ENCODE results near the gene PTTG2.

PTTG2 gene

DNA sequence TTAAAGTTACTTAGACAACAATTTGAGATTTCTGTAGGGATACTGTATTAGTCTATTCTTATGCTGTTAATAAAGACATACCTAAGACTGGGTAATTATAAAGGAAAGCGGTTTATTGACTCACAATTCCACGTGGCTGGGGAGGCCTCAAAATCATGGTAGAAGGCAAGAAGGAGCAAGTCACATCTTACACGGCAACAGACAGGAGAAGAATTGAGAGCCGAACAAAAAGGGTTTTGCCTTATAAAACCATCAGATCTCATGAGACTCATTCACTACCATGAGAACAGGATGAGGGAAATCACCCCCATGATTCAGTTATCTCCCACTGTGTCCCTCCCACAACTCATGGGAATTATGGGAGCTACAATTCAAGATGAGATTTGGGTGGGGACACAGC is 11.0 kb downstream of the PTTG2 start:
- TF ChIP-seq GATA2 (IDR thresholded peaks at IDR 0.05; ENCODE audit: low read depth, low read length) (no peak), GATA3 (IDR thresholded peaks at IDR 0.05; ENCODE audit: low read depth, low read length) (no peak)

DNA sequence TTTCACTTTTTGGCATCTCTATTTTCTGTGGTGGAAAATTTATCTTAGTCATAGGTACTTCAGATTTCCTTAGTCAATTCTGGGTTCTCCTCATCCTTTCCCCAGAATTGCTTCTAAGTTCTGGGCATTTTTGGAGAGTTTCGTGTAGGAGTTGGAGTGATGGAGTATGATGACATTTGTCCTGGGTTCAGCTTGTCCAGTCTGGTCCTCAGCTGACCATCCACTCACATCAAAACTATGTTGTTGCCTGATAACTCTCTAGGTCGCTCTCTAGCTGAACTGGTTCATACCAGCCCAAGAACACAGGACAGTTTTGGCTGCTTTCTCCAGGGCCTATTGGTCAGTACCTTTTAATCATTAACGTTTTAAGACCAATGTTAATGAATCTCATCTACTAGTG is 13.2 kb downstream of the PTTG2 start:
- TF ChIP-seq GATA3 (IDR thresholded peaks at IDR 0.05; ENCODE audit: low read depth, low read length) = no peak
- TF ChIP-seq GATA2 (IDR thresholded peaks at IDR 0.05; ENCODE audit: low read depth, low read length) = no peak

DNA sequence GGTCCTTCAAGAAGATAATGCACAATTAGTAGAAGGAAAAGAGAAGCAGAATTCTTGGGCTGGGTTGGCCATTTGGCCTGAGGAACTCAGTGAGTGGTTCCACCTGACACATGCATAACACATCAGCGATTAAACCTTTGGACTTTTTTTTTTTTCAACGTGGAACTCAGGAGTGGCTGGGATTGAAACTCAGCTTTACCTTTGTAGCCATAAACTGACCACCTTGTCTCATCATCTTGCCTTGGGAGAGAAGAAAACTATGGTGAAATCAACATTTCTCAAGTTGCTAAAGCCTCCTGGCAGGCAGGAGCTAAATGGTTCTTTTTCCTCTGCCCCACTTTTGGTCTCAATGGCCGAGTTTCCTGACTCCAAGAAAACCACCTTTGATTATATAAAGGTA is 16.3 kb downstream of the PTTG2 start:
- TF ChIP-seq GATA3 (IDR thresholded peaks at IDR 0.05; ENCODE audit: low read depth, low read length) (no peak), GATA2 (IDR thresholded peaks at IDR 0.05; ENCODE audit: low read depth, low read length) (no peak)

DNA sequence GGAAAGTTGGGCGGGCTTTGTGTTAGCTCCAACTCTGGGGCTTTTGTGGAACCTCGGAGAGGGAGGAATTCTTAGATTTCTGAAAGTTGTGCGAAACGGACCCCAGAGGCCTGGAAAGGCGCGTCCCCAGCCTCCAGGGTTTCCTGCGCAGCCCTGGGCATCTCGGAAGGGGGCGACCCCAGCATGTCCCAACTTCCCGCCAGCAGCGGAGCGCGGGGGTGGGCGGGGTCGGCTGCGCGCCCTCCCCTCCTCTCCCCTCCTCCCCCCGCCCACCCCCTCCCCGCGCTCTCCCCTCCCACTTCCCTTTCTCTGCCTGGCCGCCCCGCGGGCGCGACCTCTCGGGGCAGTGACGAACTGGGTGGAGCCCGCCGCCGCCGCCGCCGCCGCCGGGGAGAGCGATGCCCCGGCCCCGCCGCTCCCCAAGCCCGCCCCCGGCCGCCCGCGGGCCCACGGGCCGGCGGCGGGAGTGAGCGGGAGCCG is 16.8 kb downstream of the PTTG2 start:
- TF ChIP-seq GATA2 (IDR thresholded peaks at IDR 0.05; ENCODE audit: low read depth, low read length) = no peak
- TF ChIP-seq GATA3 (IDR thresholded peaks at IDR 0.05; ENCODE audit: low read depth, low read length) = no peak

DNA sequence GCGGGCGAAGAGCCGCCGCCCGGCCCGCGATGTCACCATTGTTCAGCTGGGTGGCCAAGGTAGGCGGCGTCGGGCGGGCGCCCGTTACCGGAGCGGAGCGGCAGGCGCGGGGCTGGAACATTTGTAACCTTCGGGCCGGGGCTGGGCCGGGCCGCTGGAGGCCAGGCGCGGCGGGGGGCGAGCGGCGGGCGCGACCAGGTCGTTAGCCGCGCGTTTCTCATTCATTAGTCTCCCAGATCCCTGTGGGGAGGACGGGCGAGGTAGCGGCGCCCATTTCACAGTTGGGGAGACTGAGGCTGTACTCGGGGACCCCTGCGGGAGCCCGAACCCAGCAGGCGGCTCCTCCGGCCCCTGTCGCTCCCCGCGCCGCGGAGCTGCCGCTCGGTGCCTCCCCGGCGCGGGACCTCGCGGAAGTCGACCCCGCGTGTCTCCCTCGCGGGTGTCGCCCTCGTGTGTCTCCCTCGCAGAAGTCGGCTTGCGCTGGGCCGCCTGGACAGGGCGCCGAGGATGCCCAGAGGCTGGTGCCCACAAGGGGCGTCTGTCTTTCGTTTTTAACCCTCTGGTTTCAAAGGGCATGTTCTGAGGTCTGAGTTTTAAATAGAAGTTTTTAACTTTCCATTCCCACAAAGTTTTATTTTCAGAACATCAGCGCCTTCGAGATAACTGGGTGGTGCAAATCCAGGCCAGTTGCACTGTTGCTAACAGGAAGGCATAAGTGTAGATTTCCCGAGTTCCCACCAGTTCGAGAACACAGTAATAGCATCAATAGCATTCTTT is 17.5 kb downstream of the PTTG2 start:
- TF ChIP-seq GATA2 (IDR thresholded peaks at IDR 0.05; ENCODE audit: low read depth, low read length) (no peak), GATA3 (IDR thresholded peaks at IDR 0.05; ENCODE audit: low read depth, low read length) (no peak)

DNA sequence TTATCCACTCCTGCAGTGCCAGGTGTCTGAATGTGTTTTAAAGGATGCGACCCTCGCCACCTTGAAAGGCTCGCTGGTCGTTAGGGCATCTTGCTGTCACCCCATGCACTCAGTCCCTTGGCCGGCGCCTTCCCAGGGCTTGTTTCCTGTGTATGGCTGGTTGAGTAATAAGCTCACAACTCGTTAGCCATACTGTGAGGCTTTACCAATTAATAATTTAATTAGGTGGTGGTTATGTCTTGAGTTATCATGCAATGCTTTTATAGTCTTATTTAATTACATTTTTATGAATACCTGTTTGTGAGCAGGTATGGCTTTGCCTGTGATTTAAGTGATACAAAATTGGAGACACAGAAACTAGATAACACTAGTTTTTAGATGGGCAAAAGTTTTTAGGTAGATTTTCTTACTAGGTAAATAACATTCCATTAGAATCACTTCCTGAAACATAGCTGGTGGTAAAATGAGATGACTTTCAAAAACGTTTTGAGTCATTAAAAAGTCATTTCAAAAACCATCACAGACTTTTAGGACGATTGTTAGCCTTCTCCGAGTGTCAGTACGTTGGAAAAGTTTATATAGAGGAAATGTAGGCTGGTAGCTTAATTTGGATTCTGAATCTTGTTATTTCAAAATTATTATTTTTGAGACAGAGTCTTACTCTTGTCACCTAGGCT is 18.2 kb downstream of the PTTG2 start:
- TF ChIP-seq GATA2 (IDR thresholded peaks at IDR 0.05; ENCODE audit: low read depth, low read length) = no peak
- no peak for TF ChIP-seq GATA3 (IDR thresholded peaks at IDR 0.05; ENCODE audit: low read depth, low read length)

DNA sequence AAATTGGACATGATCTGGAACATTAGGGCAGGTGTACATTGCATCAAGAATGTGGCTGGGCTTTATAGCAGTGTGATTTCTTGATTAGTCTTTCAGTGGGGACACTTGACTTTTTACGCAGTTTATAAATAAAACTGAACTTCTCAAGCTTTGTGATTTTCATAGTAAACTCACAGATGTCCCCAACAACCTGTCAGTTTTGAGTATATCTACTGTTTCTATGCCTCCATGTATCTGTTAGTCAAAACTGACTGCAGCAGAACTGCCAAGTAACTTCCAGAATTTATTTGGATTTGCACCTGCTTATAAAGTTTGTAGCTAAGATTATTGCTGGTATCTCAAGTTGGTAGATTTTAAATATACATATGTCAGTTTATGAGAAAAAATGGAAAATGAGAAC is 20.0 kb downstream of the PTTG2 start:
- TF ChIP-seq GATA2 (IDR thresholded peaks at IDR 0.05; ENCODE audit: low read depth, low read length) = no peak
- no peak for TF ChIP-seq GATA3 (IDR thresholded peaks at IDR 0.05; ENCODE audit: low read depth, low read length)

DNA sequence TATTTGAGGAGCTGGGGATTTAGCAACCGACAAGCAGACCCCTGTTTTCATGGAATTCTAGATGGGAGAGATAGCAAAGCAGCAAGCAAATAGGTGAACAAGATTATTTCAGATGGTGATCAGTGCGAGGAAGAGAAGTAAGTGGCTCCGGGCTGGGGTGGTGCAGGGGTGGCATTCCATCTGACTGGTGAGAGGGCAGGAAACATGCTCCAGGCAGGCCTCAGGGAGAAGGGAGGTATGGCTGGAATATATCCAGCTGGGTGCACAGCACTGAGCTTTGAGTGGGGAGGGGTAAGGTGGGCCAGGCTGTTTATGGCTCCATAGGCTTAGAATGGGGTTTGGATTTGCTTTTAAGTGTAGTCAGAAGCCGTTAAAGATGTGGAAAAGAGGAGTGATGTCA is 21.2 kb downstream of the PTTG2 start:
- no peak for TF ChIP-seq GATA2 (IDR thresholded peaks at IDR 0.05; ENCODE audit: low read depth, low read length)
- no peak for TF ChIP-seq GATA3 (IDR thresholded peaks at IDR 0.05; ENCODE audit: low read depth, low read length)

DNA sequence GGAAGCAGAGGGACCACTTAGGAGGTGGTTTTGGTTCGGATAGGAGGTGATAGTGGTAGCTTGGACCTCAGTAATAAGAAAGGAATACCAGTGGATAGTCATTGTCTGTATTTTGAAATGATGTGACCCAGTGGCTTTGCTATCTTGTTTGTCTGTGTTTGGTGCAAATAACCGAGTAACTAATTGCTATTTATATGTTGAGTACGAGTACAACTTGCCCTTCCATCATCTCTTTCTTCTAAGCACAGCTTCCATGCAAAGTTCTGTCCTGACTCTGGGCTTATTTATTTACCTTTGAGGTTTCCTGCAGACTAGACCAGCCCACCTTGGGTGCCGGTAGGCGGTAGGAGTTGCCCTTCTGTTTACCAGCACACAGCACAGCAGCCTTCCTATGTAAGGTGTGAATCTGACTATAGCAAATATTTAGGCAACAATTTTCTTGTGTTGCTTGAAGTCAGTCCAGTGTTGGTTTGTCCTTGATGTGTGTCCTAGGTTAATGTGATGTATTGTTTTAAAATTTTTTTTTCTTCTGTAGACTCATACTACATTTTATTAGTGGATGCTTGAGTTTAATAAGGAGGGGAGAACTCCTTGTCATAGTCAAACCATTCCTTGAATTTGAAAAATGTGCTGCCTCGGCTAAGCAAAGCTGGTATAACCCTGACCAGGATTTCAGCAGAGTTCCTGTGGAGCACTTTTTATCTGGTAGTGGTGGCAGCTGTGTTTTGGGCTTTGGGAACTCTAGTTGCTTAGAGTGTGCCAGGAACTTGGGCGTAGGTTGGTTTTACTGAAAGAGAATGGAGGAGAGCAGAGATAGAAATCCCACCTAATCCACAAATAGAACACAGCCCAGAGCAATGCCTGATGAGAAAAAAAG is 21.9 kb downstream of the PTTG2 start:
- TF ChIP-seq GATA2 (IDR thresholded peaks at IDR 0.05; ENCODE audit: low read depth, low read length) = no peak
- TF ChIP-seq GATA3 (IDR thresholded peaks at IDR 0.05; ENCODE audit: low read depth, low read length) = no peak

DNA sequence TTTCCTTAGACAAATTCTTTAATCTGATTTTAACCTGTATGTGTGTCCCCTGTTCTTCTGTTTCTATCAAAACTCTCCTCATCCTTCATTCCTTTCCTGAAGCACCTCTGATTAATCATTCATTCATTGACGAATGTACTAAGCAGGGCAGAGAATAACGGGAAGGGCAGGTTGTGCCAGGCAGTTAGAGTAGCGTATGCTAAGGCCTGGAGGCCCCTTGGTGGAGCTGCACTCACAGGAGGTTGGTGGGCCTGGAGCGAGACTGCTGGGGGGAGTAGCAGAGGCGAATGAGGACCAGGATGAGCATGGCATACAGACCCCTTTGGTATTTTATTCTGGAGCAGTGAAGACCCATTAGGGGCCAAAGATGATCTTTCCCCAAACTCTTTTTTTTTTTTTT is 22.5 kb downstream of the PTTG2 start:
- TF ChIP-seq GATA3 (IDR thresholded peaks at IDR 0.05; ENCODE audit: low read depth, low read length) (no peak), GATA2 (IDR thresholded peaks at IDR 0.05; ENCODE audit: low read depth, low read length) (no peak)

DNA sequence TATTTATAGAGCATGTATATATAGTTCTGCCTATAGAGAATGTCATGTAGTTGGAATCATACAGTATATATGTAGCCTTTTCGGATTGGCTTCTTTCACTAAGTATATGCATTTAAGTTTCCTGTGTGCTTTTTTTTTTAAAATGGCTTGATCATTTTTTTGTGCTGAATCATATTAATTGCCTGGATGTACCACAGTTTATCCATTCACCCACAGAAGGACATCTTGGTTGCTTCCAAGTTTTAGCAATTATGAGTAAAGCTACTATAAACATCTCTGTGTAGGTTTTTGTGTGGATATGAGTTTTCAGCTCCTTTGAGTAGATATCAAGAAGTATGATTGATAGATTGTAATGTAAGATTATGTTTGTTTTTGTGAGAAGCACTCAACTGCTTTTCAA is 23.8 kb downstream of the PTTG2 start:
- TF ChIP-seq GATA3 (IDR thresholded peaks at IDR 0.05; ENCODE audit: low read depth, low read length) (no peak), GATA2 (IDR thresholded peaks at IDR 0.05; ENCODE audit: low read depth, low read length) (no peak)

DNA sequence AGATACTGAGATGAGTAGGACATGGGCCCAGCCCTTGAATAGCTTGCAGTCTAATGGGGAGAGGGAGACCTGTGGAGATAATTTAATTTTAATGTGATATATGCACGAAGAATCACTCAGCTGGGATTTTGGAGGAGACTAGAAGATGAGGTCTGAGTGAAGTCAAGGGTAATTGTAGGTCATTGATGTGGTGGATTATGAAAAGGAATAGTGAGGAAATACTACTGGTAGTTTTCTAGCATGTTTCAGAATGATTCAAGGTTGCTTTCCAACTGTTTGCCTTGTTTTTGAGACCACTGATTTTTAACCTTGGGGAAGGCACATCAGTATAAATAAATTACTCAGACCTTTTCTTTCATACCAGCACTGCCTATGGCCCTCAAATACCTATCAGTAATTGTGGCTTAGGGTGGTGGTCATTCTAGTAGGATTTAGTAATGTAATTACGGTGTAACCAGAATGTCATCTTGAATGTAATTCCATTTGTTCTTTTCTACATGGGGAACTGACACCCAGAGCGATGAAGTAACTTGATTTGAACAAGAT is 25.6 kb downstream of the PTTG2 start:
- no peak for TF ChIP-seq GATA2 (IDR thresholded peaks at IDR 0.05; ENCODE audit: low read depth, low read length)
- no peak for TF ChIP-seq GATA3 (IDR thresholded peaks at IDR 0.05; ENCODE audit: low read depth, low read length)

DNA sequence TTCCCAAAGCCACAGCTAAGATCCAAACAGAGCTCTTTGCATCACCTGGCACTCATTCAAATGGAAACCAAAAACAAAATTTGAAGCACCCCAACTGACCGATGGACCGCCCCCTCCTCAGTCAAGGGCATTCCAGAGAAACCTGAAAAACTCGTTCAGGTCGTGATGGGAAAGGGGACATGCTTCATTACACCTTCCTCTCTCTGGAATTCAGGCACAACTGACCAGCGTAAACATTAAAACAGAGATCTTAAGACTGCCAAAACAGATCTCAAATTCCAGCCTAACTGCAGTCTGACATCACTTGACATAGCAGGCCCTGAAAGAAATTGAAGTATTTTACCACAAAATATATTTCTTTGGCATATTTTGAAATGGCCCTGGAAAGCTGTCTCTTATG is 28.5 kb downstream of the PTTG2 start:
- no peak for TF ChIP-seq GATA3 (IDR thresholded peaks at IDR 0.05; ENCODE audit: low read depth, low read length)
- TF ChIP-seq GATA2 (IDR thresholded peaks at IDR 0.05; ENCODE audit: low read depth, low read length) = no peak

Measured in SH-SY5Y (cell line).